Bladder microvascular endothelial cell (primary cell): ENCODE measurements around the gene IFNA13. TPM values are rescaled to one million over a fixed set of nuclear protein-coding genes. Genes with fewer than 3 reads are reported as not detected.

Experiments
- total RNA-seq: library from RNA; depleted of rRNA; stranded (reverse); fragments of >200 nt; gene quantifications from 2 replicates; pipeline ENCODE4 v1.2.3, GENCODE V29; 2014

Gene IFNA13
- total RNA-seq: not detected in 2 replicates

GRCh38 chr9:21367957-21368356 is at the start of gene IFNA13:
TSS of gene IFNA13 (minus strand) at chr9:21368057. CDS start at chr9:21368010, 47 bp downstream.

GRCh38 chr9:21408817-21409216 is 41.0 kb upstream of the IFNA13 start, which contains the start of gene IFNA8:
TSS of gene IFNA8 (plus strand) at chr9:21409117. CDS start at chr9:21409177, 60 bp downstream.

DNA sequence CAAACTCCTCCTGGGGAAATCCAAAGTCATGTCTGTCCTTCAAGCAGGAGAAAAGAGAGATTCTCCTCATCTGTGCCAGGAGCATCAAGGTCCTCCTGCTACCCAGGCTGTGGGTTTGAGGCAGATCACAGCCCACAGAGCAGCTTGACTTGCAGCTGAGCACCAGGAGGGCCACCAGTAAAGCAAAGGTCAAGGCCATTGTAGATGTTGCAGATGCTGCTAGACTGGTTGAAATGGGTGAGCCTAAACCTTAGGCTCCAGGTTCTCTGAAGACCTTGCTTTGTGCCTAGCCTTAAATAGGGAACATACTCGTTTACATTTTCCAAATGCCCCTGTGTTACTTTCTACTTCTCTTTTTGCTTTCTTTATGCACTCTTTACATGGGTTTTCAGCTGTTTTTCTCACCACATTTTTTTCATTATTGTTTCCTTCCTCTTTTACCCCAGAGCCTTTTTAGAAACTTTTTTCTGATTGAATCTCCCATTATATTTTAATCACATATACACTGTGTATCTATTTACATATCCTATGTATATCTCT is 17.3 kb upstream of the IFNA13 start, which contains the start of gene IFNA2:
IFNA2 (minus strand) TSS at position 268 of the 540 bp plus-strand sequence; CDS start at position 199, 69 bp downstream.

DNA sequence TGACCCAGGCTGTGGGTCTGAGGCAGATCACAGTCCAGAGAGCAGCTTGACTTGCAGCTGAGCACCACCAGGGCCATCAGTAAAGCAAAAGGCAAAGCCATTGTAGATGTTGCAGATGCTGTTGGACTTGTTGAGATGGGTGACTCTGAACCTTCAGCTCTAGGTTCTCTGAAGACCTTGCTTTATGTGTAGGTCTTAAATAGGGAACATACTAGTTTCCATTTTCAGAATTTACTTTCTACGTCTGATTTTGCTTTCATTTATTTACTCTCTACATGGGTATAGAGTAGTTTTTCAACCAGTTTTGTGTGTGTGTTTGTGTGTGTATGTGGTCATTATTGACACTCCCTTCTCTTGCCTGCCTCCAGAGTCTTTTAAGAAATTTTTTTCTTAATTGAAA is 17.1 kb downstream of the IFNA13 start, which contains the start of gene IFNA6:
IFNA6 (minus strand) TSS at position 101 of the 400 bp plus-strand sequence; CDS start at position 101, 0 bp downstream.

DNA sequence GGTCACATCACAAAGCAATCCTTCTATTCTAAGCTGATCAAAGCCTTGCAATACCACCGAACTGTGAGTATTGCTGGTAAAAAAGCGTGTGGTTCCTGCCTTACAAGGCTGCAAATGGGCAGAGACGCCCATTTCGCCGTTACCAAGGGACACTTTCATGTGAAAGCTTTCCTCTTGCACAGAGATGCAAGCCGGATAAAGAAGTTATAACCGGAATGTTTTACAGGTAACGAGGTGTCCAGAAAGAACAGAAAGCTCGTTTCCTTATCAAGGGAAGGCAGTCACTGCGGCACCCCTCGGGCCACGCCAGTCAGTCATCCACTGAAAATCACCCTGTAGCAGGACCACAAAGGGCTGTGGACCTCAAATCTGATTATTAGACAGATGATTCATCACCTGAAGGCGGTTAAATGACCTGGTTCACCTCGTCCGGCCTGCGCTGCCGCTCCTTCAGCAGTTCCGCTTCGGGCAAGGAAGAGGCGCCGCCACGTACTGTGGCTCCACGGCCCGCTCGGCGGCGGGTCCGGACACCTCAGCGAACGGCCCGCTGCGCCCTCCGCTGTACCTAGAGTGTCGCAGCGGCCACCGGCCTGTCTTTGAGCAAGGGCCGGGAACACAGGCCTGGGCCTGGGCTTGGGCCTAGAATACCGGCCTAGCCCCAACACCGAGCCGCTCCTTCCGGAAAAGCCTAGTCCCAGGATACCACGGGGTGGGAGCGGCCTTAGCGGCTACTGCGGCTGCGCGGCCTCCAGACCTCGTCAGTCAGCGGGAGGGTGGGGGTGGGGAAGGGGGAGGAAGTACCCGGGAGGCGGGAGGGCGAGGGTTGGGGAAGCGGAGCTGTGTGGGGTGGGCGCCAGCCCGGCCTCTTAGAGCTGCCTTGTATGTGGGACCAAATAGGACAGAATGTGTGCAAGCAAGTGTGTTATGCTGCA is 32.9 kb downstream of the IFNA13 start, which contains the start of gene KLHL9:
KLHL9 (minus strand) TSS at position 704 of the 932 bp plus-strand sequence; CDS start at position 159, 545 bp downstream.

Other genes with a start within 250 kb of the IFNA13 start
- not detected in 2 replicates for gene IFNW1, start 226.2 kb downstream of the IFNA13 start, total RNA-seq
- not detected in 2 replicates for gene IFNA21, start 201.4 kb downstream of the IFNA13 start, total RNA-seq
- not detected in 2 replicates for gene IFNA4, start 180.5 kb downstream of the IFNA13 start, total RNA-seq
- gene IFNA7, start 165.9 kb downstream of the IFNA13 start, total RNA-seq: not detected in 2 replicates
- gene IFNA10, start 160.9 kb downstream of the IFNA13 start, total RNA-seq: not detected in 2 replicates
- not detected in 2 replicates for gene IFNA16, start 150.7 kb downstream of the IFNA13 start, total RNA-seq
- not detected in 2 replicates for gene IFNA17, start 139.8 kb downstream of the IFNA13 start, total RNA-seq
- not detected in 2 replicates for gene IFNA14, start 128.1 kb downstream of the IFNA13 start, total RNA-seq
- gene IFNA5, start 62.7 kb downstream of the IFNA13 start, total RNA-seq: under 0.01 TPM in 1 of 2 replicates, not detected in the other
- 22.5 and 41.5 TPM in 2 replicates for gene KLHL9, start 32.7 kb downstream of the IFNA13 start, total RNA-seq
- not detected in 2 replicates for gene IFNA6, start 17.2 kb downstream of the IFNA13 start, total RNA-seq
- not detected in 2 replicates for gene IFNA2, start 17.3 kb upstream of the IFNA13 start, total RNA-seq
- not detected in 2 replicates for gene IFNA8, start 41.1 kb upstream of the IFNA13 start, total RNA-seq
- not detected in 2 replicates for gene IFNA1, start 72.4 kb upstream of the IFNA13 start, total RNA-seq
- gene IFNE, start 114.3 kb upstream of the IFNA13 start, total RNA-seq: 0.16 and 0.63 TPM in 2 replicates